Mesothelial cell of epicardium (in vitro differentiated cells): ENCODE measurements around the gene DUOX1. TPM values are rescaled to one million over a fixed set of nuclear protein-coding genes. Genes with fewer than 3 reads are reported as not detected.
A peak's percentile ranks its signal among the peaks of the same experiment; 100 is the strongest.

Source experiments
- DNase-seq, 2 experiments: peaks; one replicate each; pipeline ENCODE4 v3.0.0; 2021; ENCODE audit warnings: low spot score in 2 of 2; ENCODE audit not compliant: unreplicated experiment in 2 of 2
- H3K27ac Mint-ChIP-seq: 2 replicates; pipeline ENCODE4 v1.8.0; 2021; ENCODE audit warnings: mixed read lengths
- H3K27me3 Mint-ChIP-seq: 2 replicates; pipeline ENCODE4 v1.8.0; 2021; ENCODE audit warnings: low read depth, mixed read lengths
- H3K36me3 Mint-ChIP-seq: 2 replicates; pipeline ENCODE4 v1.8.0; 2021; ENCODE audit warnings: mixed read lengths
- H3K4me1 Mint-ChIP-seq: 2 replicates; pipeline ENCODE4 v1.8.0; 2021; ENCODE audit warnings: mixed read lengths
- H3K4me3 Mint-ChIP-seq: 2 replicates; pipeline ENCODE4 v1.8.0; 2021; ENCODE audit warnings: mild to moderate bottlenecking, moderate library complexity, mixed read lengths
- H3K9me3 Mint-ChIP-seq: 2 replicates; pipeline ENCODE4 v1.8.0; 2021; ENCODE audit warnings: mixed read lengths
- total RNA-seq: library from RNA; stranded (reverse); gene quantifications from 3 replicates; pipeline ENCODE4 v1.2.1, GENCODE V29; 2021
- TF ChIP-seq, protein P1 (sequence below): fragments of 200-600 bp; sonication (generic); IDR thresholded peaks from one replicate; pipeline ENCODE4 v1.5.0; 2021; ENCODE audit warnings: antibody characterized with exemption; ENCODE audit not compliant: unreplicated experiment

The DUOX1 gene
- total RNA-seq, 1 donor from 2014 or later, result 7.2 TPM

- H3K27me3 Mint-ChIP-seq, result peaks cover 7% of the 10 kb centered on the region
- H3K9me3 Mint-ChIP-seq, result no peaks in the 10 kb centered on the region
- H3K4me1 Mint-ChIP-seq, result peaks cover 41% of the 10 kb centered on the region
- peak overlapping the region; percentile 93 for H3K4me3 Mint-ChIP-seq
- no peaks in the 10 kb centered on the region for H3K36me3 Mint-ChIP-seq
- peak overlapping the region; percentile 86 for H3K27ac Mint-ChIP-seq
- DNase-seq, result no peak
- TF ChIP-seq, protein P1, sequence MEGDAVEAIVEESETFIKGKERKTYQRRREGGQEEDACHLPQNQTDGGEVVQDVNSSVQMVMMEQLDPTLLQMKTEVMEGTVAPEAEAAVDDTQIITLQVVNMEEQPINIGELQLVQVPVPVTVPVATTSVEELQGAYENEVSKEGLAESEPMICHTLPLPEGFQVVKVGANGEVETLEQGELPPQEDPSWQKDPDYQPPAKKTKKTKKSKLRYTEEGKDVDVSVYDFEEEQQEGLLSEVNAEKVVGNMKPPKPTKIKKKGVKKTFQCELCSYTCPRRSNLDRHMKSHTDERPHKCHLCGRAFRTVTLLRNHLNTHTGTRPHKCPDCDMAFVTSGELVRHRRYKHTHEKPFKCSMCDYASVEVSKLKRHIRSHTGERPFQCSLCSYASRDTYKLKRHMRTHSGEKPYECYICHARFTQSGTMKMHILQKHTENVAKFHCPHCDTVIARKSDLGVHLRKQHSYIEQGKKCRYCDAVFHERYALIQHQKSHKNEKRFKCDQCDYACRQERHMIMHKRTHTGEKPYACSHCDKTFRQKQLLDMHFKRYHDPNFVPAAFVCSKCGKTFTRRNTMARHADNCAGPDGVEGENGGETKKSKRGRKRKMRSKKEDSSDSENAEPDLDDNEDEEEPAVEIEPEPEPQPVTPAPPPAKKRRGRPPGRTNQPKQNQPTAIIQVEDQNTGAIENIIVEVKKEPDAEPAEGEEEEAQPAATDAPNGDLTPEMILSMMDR, result no peak
These were observed 57.2 kb downstream of the DUOX1 start for GRCh38 chr15:45186771-45187577.

DNA sequence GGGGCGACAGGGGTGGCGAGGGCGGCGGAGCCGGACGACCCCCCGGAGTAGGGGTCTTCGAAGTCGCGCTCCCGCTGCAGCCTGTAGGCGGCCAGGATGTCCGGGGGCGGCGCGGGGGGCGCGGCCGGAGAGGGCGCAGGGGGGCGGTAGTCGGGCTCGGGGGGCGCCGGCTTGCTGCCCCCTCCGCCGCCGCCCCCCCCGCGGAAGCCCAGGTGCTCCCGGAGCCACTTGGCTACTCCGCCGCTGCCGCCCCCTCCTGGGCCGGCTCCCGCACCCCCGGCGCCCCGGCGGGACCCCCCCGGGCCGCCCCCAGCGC lies 57.7 kb downstream of the DUOX1 start:
- Mint-ChIP-seq H3K27me3 (peaks cover 7% of the 10 kb centered on the region), H3K36me3 (no peaks in the 10 kb centered on the region), H3K27ac (no peak overlapping the region), H3K4me1 (peaks cover 40% of the 10 kb centered on the region), H3K4me3 (peak overlapping the region; percentile 93), H3K9me3 (no peaks in the 10 kb centered on the region)
- TF ChIP-seq, protein P1, result no peak
- DNase-seq, result no peak

GRCh38 chr15:45187894-45188830 lies 58.4 kb downstream of the DUOX1 start, which contains the start of gene SHF:
TSS of gene SHF (minus strand) at chr15:45187966. CDS start at chr15:45187951, 15 bp downstream.
- DNase-seq, result peak; percentile 61 to 70
- Mint-ChIP-seq H3K36me3 (no peaks in the 10 kb centered on the region), H3K27ac (peak within 1 kb of the TSS; percentile 86), H3K27me3 (peaks cover 7% of the 10 kb centered on the region), H3K4me1 (peaks cover 37% of the 10 kb centered on the region), H3K9me3 (no peaks in the 10 kb centered on the region), H3K4me3 (peak within 1 kb of the TSS; percentile 93)
- TF ChIP-seq, protein P1, result no peak

GRCh38 chr15:45197512-45197911 lies 67.7 kb downstream of the DUOX1 start:
- peaks cover 3% of the 10 kb centered on the region for H3K27me3 Mint-ChIP-seq
- H3K27ac Mint-ChIP-seq, result peak overlapping the region; percentile 80

More at GRCh38 chr15:45197512-45197911, 67.7 kb downstream of the DUOX1 start:
- no peaks in the 10 kb centered on the region for H3K9me3 Mint-ChIP-seq
- no peaks in the 10 kb centered on the region for H3K36me3 Mint-ChIP-seq
- no peak for DNase-seq
- TF ChIP-seq, protein P1, result no peak
- no peak overlapping the region for H3K4me3 Mint-ChIP-seq
- peaks cover 7% of the 10 kb centered on the region for H3K4me1 Mint-ChIP-seq
